ENCODE results near the gene TARBP2.
A peak's percentile ranks its signal among the peaks of the same experiment; 100 is the strongest.
"Not testable (repeated sequence)": the region's sequence is repeated elsewhere in the genome, so short reads cannot be mapped to it uniquely, and the experiment has no call there.

Gene TARBP2

DNA sequence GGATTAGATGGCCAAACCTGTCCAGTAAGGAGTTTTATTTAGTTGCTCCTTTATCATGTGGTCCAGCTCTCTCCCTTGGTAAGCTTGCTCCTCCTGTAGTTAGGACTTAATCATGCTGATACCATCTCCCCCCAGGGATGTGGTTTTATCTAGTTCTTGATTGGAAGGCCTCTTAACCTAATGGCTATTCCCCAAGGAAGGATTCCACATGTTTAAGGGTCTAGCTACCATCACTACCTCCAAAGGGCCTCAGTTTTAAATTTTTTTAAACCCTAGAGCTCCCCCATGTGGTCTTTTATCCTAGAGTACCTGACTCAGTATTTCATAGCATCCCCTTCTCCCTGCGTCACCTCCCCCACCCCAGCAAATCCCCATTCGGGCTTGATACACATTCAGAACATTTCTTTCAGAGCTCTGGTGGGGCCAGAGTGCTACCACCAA, 24.3 kb upstream of the TARBP2 start:
- no peak for DNase-seq

DNA sequence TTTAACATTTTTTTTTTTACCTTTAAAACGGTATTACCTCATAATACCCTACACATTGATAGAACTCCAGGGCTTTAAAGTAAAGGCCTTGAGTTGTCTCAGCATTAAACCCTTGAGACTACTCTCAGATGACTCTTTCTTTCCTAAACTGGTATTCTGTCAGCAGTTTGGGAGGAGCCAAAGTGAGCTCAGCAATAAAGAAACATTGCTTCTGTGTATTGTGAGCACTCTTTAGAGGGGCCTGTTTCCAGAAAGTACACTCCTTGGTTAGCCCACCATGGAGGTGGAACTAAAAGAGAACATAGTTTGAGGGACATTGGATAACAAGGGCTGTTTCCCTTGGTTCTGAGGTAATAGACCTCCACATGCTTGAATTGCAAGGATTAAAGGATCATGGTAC, 22.2 kb upstream of the TARBP2 start:
- no peak for DNase-seq

DNA sequence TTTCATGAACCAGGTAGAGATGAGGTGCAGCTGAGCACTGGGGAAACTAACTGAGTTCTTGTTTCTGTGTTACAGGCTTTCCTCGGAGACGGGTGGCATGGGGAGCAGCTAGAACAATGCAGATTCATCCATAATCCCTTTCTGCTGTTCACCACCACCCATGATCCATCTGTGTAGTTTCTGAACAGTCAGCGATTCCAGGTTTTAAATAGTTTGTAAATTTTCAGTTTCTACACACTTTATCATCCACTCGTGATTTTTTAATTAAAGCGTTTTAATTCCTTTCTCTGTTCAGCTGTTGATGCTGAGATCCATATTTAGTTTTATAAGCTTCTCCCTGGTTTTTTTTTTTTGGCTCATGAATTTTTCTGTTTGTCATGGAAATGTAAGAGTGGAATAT, 21.8 kb upstream of the TARBP2 start:
- no peak for DNase-seq

DNA sequence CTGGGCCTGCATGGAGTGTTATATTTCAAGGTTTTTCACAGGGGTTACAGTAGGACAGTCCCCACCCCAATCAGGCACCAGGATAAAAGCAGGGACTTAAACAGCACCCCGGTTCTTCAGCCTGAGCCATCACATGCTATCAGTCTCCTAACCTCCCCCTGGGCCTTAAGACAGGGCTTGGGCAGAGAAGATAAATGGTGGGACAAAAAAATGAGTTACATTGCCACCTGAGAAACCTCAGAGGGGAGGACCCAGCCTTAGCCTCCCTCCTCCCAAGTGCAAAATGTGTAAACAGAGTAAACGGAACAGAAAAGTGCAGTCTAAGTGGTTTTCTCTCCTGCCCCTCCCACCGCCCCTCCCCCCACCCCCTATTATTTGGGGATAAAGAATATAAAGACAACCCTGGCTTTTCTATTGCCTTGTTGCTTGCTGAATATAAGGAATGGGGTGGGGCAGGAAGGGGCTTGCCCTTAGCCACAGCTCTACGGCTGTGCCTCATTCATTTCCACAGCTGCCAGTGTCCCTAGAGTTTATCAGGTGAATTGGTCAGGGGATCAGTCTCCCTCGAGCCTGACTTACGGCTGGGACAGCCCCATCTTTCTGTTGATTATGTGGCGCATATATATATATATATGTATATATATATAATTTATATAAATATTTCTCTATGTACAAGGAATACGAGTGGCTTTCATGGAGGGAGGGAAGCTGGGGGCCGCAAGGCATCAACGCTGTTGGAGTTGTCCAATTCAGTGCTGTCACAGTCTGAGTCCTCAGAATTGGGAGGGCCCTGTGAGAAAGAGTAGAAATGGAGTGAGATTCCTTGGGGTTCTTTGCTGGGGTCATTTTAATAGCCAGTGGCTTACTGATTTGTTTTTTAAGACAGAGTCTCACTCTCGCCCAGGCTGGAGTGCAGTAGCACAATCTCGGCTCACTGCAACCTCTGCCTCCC, 20.3 kb upstream of the TARBP2 start:
- DNase-seq: no peak

DNA sequence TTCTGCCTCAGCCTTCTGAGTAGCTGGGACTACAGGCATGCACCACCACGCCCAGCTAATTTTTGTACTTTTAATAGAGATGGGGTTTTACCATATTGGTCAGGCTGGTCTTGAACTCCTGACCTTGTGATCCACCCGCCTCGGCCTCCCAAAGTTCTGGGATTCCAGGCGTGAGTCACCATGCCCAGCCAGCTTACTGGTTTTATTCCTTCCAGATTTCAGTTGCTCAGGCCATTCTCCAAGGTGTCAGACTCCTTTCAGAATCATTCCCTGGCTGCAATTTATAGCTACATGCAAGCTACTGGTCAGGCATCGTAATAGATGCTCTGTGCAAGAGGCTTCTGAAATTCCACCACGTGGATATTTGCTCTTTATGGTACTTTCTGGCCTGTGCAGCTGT, 19.6 kb upstream of the TARBP2 start:
- DNase-seq: not testable (repeated sequence)

DNA sequence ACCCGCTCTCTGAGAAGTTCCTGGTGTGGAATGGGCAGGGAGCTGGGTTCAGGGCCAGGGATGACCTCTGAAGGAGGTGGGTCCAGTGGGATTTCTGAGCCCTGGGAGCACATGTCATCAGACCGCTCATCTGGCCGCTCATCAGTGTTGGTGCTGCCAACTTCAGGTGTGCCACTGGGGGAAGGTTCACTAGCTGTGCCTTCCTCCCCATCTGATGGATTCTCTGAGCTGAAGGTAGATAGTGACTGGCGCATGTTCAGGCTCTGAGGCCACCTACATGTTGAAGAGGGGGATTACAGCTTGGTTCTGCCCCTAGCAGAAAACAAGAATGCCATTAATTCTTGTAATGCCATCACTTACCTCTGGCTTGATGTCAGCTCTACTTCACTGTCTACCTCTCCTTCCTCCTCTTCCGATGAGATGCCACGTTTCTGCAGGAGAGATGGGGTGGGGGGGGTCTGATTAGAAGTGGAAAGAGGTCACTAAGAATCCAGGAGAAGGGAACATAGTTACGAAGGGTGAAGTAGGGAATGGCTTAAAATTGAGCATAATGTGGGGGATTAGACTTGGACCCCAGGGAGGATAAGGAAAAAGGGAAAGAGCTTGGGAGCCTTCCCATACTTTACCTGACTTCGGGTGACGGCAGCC, 19.0 kb upstream of the TARBP2 start:
- no peak for DNase-seq

DNA sequence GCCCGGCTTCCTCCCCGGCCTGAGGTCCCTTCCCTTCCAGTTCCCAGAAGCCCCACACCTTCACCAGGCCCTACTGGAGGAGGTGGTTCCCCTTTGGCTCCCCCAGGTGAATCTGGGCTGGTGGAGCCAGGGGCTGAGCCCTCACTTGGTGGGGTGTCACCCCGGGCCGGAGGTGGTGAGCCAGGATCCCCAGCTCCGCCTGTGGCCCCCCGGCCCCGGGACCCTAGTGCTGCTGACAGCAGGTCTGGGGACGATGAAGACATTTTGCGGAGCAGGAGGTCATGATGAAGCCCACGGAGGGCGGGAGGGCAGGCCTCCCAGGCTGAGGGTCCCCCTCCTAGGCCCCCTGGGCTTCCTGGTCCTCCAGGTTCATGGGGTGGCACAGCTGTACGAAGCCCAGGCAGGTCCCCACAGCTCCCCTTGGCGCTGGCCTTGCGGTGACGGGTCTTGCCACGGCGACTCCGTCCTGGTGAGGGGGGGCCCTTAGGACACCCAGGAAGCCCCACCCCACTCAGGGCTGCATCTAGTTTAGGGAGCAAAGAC, 18.4 kb upstream of the TARBP2 start:
- DNase-seq: no peak

DNA sequence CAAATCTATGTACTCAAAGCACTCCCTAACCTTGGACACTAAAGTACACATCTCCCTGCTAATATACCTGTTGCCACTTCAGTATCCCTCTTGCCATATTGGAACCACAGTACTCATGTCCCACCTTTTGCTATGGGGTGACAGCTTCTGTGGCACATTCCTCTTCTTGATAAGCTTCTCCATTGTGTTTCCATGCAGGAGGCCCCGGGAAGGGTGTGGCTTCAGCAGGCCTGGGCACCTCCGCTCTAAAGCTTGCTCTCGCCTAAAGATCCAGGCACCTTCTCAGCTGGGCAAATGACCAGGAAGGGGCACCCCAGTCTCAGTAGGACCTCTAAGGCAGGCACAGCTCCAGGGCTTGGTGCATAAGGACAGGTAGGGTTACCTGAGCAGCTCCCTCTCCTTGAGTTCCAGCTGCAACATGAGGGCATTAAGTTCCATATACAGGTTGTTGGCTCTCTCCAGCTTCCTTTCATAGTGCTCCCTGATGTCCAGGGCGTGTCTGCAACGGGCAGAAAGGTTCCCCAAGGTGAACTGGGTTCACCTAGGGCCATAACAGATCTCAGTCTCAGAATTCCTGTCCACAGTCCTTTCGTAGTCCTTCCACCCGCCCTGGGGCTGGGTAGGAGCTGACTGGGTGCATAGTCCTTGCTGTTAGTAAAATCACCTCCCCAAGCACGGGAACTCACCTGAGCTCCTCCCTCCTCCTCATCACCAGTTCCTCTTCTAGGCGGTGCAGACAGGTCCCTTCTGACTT, 17.7 kb upstream of the TARBP2 start:
- no peak for DNase-seq

DNA sequence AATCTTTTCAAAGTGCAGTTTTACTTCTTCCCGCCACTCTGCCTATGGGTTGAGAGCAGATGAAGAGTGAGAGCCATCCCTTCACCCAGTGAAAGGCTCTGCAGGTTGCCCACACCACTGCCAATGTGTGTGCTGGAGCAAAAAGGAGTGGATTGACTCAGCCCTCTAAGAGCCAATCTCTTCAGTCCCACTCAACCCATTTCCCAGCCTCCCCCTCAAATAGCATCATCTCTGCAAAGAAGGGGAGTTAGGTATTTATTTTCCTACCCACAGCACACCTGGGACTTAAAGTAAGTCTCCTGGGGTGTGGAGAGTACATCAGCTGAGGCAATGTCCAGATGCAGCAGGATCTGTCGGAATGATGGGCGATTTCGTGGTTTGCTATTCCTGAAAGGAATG, 17.1 kb upstream of the TARBP2 start:
- no peak for DNase-seq

DNA sequence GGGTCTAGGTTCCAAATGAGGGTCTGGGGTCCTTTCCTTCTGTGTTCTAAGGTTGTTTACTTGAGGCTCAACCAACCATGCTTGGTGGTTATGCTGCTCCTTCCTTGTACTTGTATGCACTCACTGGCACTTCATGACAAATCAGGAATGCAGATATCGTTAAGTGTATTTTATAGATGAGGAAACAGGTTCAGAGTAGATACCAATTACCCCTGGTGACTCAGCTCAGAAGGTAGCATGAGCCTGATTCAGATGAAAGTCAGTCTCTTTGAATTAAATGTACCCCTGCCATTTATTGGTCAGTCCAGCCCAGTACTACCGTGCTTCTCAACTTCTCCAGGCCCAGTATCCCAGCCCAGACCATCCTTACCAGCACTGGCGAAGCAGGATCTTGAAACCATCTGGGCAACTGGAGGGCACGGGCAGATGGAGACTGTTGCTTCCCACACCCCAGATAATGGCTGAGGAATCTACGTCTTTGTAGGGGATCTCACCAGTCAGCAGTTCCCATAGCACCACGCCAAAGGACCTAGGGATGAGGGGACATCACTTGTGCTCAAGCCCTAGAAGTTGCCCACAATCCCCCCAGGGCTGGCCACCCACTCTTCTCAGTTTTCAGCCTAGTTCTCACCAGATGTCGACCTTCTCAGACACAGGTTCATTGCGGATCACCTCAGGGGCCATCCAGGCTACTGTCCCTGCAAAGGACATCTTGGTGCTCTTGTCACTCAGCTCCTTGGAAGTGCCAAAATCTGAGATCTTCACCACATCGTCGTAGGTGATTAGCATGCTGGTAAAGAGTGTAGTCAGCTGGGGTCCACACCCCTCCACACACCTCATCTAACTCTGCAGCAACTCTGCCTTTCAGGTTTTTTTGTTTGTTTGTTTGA, 16.2 kb upstream of the TARBP2 start:
- no peak for DNase-seq

DNA sequence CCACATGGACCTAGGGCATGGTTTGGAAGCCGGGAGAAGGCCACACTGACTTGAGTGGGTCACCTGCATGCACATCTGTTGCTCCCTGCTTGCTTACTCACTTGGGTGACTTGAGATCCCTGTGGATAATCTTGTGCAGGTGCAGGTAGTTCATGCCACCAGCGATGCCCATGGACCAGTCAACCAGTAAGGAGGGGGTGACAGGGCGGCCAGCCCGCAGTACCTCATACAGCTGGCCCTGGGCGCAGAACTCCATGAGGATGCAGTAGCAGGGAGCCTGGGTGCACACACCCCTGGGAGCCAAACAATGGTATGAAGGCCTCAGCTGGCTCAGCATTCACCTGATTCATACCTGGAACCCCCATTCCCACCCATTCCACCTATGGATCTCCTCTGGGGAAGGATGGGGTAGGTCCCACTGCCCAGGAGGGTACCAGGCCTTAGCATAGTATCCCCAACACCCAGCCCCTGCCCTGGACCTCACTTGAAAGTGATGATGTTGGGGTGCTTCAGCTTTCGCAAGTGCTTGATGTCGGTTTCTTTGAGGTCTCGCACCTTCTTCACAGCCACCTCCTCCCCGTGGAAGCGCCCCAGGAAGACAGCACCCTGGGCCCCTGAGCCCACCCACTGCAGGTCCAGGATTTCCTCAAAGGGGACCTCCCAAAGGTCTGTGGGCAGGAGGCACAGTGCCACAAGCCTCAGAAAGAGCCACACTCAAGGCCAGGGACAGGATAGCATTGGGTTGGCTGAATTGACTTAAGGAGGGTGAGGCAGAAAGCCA, 14.9 kb upstream of the TARBP2 start:
- no peak for DNase-seq

DNA sequence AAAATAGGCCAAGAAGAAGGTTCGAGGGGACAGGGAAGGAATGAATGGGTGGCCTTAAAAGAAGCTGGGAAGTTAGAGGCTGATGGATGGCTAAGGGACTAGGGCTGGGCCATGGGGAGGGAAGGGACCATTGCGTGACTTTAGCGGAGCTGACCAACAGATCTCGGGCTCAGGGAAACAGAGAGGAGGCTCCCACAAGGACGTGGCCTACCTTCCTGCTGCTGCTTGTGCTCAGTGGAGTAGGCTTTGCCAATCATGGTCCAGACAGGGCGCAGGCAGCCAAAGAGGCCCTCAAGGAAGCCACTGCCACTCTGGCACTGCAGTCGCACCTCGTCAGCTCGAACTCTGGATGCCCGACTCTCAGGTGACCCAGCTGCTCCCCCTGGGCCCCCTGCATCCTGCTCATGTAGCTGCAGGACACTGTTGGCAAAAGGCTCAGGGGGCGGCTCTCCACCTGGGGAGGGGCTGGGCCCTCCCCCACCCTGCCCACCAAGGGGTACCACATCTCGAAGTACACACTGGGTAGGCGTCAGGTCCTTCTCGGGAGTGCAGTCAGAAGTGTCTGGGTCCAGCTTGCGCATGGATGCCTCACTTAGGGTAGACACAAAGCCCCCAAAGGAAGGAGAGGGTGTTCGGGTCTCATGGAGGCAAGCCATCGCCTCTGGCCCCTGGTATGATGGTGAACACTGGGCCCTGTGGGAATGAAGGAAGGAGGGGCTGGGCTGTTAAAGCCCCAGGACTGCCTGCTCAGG, 14.2 kb upstream of the TARBP2 start:
- no peak for DNase-seq

DNA sequence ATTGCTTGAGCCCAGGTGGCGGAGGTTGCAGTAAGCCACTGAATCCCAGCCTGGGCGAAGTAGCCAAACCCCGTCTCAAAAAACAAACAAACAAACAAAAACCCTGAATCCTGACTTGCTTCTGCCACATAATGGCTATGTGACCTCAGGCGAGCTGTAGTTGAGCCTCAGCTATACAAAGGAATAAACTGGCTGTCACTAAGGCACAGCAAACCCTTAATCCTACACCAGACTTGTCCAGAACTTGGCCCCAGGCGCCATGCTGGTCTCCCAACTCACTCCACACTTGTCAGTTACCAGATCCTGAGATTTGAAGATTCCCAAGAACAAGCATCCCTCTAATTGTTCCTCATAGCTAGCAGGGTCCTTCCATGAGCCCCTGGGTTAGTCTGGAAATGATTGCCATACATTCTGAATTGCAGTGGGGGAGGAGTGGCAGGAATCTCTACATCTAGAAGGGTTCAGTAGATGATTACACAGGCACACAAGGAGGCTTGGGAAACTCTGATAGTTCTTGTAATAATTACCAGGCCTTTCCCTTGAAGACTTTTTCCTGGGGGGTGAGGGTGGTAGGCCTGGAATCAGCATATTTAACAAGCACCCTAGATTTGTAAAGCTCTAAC, 11.7 kb upstream of the TARBP2 start:
- DNase-seq: no peak

DNA sequence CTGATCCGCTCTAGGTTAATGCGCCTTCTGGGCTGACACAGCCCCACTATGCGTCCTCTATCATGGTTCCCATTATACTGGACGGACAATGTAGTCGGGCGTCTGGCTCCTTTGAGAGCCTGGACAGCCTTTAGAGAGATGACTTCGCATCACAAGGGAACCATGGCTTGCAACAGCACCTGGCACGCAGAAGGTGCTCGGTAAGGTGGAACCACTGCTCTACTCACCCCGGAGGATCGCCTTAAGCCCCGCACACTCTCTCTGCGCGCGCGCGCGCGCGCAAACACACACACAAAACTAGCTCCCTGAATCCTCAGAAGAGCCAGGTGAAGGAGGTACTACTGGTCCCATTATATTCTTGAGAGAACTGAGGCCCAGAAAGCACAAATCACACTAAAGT, 8.9 kb upstream of the TARBP2 start:
- DNase-seq: no peak

DNA sequence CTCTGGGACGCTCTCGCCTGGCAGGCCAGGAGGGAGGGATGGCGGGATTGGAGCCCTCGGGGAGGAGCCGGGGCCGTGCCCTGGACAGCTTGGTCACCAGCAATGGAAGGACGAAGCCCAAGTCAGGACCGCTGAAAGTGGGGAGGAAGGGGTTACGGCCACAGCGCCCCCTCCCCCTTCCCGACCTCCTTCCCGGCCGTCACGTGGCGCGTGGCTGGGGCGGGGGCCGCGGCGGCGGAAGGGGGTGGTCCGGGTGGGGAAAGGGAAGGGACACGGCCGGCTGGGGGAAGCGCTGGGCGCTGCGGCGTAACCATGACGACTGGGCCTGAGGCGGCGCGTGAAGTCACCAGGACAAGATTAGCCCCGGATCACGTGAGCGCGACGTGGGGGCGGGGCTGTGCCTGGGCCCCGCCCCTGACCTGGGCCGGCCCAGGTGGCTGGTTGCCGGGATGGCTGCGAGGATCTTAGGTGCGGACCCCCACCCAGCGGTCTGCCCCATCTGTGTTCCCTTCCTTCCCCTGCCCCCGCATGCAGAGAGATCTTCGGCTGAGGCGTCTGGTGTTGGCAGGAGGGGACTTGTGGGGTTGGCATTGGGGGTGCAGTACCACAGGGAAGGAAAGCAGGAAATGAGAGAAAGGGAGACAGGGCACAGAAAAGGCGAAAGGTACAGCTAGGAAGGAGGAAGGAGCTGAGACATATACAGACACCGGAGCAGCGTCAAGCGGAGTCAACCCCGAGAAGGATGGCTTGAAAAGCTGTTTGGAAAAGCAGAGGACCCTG, 8.1 kb upstream of the TARBP2 start:
- DNase-seq: peak; percentile 66 to 75 (median 68)

DNA sequence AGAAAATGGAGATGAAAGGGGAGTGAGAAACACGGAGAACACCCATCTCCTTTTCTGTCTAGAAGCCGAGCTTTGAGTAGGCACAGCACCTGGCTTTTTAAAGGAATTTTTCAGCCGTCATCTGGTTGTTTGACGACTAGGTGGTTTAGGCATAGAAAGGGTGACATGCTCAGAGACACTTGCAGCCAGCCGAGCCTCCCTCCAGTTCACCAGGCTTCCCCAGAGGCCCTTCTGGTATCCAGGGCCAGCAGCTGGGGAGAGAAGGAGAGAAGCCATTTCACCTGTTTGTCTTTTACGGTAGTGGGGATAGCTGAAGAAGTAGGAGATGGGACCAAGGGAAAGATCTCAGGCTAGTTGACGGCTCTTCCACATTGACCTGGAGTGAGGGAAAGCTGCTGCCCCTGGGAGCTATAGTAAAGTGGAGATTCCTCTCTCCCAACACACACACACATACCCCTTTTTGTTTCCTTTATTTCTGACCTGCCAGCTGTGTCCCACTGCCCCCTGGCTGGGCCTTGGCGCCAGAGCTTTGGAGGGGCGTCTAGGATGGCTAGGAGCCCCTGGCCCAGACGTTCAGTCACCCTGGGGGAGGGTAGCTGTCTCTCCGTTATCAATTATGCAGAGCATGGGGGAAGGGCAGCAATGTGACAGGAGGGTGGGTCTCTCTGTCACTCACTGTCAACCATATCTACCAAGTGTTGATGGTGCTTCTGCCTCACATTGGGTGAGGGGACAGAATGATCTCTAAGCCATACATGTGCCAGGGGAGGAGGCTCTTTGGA, 7.3 kb upstream of the TARBP2 start:
- no peak for DNase-seq

DNA sequence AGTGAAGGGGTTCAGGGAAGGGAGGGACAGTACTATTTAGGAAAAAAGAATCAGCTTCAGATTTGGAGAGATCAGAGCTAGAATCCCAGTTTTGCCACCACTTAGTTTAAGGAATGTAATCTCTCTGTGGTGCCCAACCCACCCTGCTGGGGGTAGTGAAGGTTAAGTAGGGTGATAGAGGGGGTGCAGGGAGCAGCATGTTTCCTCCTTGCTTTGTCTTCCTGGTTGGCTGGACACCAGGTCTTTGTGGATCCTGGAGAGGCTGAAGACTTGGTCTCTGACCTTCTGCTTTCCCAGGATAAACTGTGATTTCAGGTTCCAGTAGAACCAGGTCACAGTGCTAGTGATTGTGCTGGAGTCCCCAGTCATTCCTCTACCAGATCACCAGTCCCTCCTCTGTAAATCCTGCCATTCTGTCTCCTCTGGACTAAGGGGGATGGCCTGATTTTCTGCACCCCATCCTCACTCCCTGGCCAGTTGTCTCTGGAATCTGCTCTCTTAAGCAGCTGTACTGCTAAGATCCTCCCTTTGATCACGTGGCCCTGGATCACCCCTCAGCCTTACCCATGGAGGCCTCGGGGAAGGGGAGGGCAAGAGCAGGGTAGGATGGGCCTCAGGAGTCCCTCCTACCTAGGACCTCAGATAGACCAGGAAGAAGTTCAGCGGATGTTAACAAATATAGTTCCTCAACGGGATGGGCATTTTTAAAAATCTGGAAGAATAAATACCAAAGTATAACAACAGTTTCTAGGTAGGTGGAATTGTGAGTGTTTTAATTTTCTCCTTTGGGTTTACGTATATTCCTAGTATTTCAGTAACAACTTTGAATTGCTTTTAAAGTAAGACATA, 5.0 kb upstream of the TARBP2 start:
- DNase-seq: no peak

DNA sequence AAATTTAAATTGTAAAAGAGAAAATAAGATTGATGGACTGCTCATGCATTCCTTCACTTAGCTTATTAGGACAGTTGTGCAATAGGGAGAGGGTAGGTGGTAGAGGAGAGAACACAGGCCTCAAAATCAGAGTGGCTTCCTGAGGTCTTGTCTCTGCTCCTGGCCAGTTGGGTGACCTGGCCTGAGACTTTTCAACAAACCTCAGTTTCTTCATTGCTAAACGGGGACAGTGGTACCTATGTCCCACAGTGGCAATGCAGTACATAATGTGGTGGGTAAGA, 4.4 kb upstream of the TARBP2 start:
- no peak for DNase-seq

All from activated CD4-positive, CD25-positive, alpha-beta regulatory T cell (primary cell).